GM12892 (cell line): ENCODE results near the gene TTC9.

Source experiments
- DNase-seq: peaks from one replicate; pipeline ENCODE4 v3.0.0; 2011; ENCODE audit not compliant: insufficient read length
- FAIRE-seq: peaks from 2 replicates; lab custom pipeline; 2011; peaks lifted over from hg19 to GRCh38; lab: Jason Lieb, UNC
- POLR2A ChIP-seq: IDR thresholded peaks from 2 replicates; pipeline ENCODE4 v1.6.1; 2011; ENCODE audit warnings: low read depth, low read length, control low read depth
- POLR2AphosphoS5 ChIP-seq: IDR thresholded peaks from 2 replicates; pipeline ENCODE4 v1.6.1; 2011; ENCODE audit warnings: low read depth, low read length, control low read depth
- TAF1 ChIP-seq: IDR thresholded peaks from 2 replicates; pipeline ENCODE4 v1.6.1; 2011; ENCODE audit warnings: low read depth, mild to moderate bottlenecking, control low read depth, low read length, borderline replicate concordance

TTC9 gene

GRCh38 chr14:70619708-70620107, 22.0 kb upstream of the TTC9 start:
- no peak for DNase-seq
- no peak for FAIRE-seq
- no peak for TF ChIP-seq POLR2A
- TF ChIP-seq POLR2AphosphoS5: no peak
- TF ChIP-seq TAF1: no peak

GRCh38 chr14:70622111-70622712, 19.5 kb upstream of the TTC9 start:
- no peak for DNase-seq
- TF ChIP-seq POLR2AphosphoS5 (no peak), TAF1 (no peak), POLR2A (no peak)
- FAIRE-seq: peak; percentile 76

GRCh38 chr14:70624972-70625371, 16.7 kb upstream of the TTC9 start:
- no peak for FAIRE-seq
- no peak for DNase-seq
- no peak for TF ChIP-seq POLR2AphosphoS5
- TF ChIP-seq POLR2A: no peak
- TF ChIP-seq TAF1: no peak

GRCh38 chr14:70631948-70632347, 9.8 kb upstream of the TTC9 start:
- TF ChIP-seq TAF1: no peak
- TF ChIP-seq POLR2A: no peak
- no peak for TF ChIP-seq POLR2AphosphoS5
- no peak for DNase-seq
- no peak for FAIRE-seq

- FAIRE-seq: peak; percentile 36
- TF ChIP-seq TAF1 (no peak), POLR2A (no peak), POLR2AphosphoS5 (no peak)
- DNase-seq: no peak
Observed at GRCh38 chr14:70635971-70636595, 5.6 kb upstream of the TTC9 start.

GRCh38 chr14:70638416-70638815, 3.3 kb upstream of the TTC9 start:
- FAIRE-seq (no peak), DNase-seq (no peak)
- TF ChIP-seq POLR2AphosphoS5 (no peak), POLR2A (no peak), TAF1 (no peak)

GRCh38 chr14:70640938-70641547, 673 bp upstream of the TTC9 start:
- DNase-seq (peak; percentile 50), FAIRE-seq (peak; percentile 96)
- TF ChIP-seq POLR2AphosphoS5 (peak; percentile 40; the same call in 1 of the 2 replicates), POLR2A (peak; percentile 59), TAF1 (peak; percentile 30; the same call in 1 of the 2 replicates)

- DNase-seq: peak; percentile 60
- TF ChIP-seq TAF1 (0 out of 2 replicates have a peak, but pooled peaks have one; percentile 54), POLR2AphosphoS5 (peak; percentile 65; the same call in 1 of the 2 replicates), POLR2A (peak; percentile 64; the same call in 1 of the 2 replicates)
- peak; percentile 93 for FAIRE-seq
Observed at GRCh38 chr14:70642303-70643235, 853 bp downstream of the TTC9 start.

GRCh38 chr14:70643967-70644366, 2.3 kb downstream of the TTC9 start:
- DNase-seq (no peak), FAIRE-seq (no peak)
- TF ChIP-seq POLR2AphosphoS5: no peak
- no peak for TF ChIP-seq POLR2A
- TF ChIP-seq TAF1: no peak

GRCh38 chr14:70645892-70646291, 4.2 kb downstream of the TTC9 start:
- TF ChIP-seq POLR2A (no peak), POLR2AphosphoS5 (no peak), TAF1 (no peak)
- FAIRE-seq (peak; percentile 46), DNase-seq (no peak)
